OCI-LY7 (cell line): ENCODE results near the gene CDC25B. TPM values are rescaled to one million over a fixed set of nuclear protein-coding genes. Genes with fewer than 3 reads are reported as not detected.

Experiments used
- total RNA-seq, 2 experiments: library from RNA; depleted of rRNA in 1 of 2; stranded (reverse); fragments of >200 nt in 1 of 2; shearing (Covaris generic) in 1 of 2; gene quantifications; 2 replicates each; pipeline ENCODE4 v1.2.3, GENCODE V29; 2014 to 2022

The CDC25B gene
- total RNA-seq, 2 experiments from 2014 or later, result 89.2 to 119 TPM

Other genes with a start within 250 kb of the CDC25B start
- gene GFRA4, start 132.9 kb upstream of the CDC25B start, total RNA-seq (2014; rRNA removed; shearing (Covaris generic)), result not detected in 2 replicates
- gene GFRA4, start 132.9 kb upstream of the CDC25B start, total RNA-seq (2022), result not detected in 2 replicates
- not detected in 2 replicates for gene ADAM33, start 114.3 kb upstream of the CDC25B start, total RNA-seq (2014; rRNA removed; shearing (Covaris generic))
- not detected in 2 replicates for gene ADAM33, start 114.3 kb upstream of the CDC25B start, total RNA-seq (2022)
- not detected in 2 replicates for gene SIGLEC1, start 83.7 kb upstream of the CDC25B start, total RNA-seq (2014; rRNA removed; shearing (Covaris generic))
- gene SIGLEC1, start 83.7 kb upstream of the CDC25B start, total RNA-seq (2022), result 0.11 TPM in 1 of 2 replicates, not detected in the other
- not detected in 2 replicates for gene HSPA12B, start 63.6 kb upstream of the CDC25B start, total RNA-seq (2014; rRNA removed; shearing (Covaris generic))
- not detected in 2 replicates for gene HSPA12B, start 63.6 kb upstream of the CDC25B start, total RNA-seq (2022)
- gene ADISSP, start 28.6 kb upstream of the CDC25B start, total RNA-seq (2014; rRNA removed; shearing (Covaris generic)), result 62.1 and 66.7 TPM in 2 replicates
- 58.7 and 64.4 TPM in 2 replicates for gene ADISSP, start 28.6 kb upstream of the CDC25B start, total RNA-seq (2022)
- 0.09 and 0.10 TPM in 2 replicates for gene SPEF1, start 14.9 kb upstream of the CDC25B start, total RNA-seq (2014; rRNA removed; shearing (Covaris generic))
- 0.27 TPM in 1 of 2 replicates, not detected in the other for gene SPEF1, start 14.9 kb upstream of the CDC25B start, total RNA-seq (2022)
- 32.5 and 39.1 TPM in 2 replicates for gene CENPB, start 9.6 kb upstream of the CDC25B start, total RNA-seq (2014; rRNA removed; shearing (Covaris generic))
- gene CENPB, start 9.6 kb upstream of the CDC25B start, total RNA-seq (2022), result 31.2 and 34.8 TPM in 2 replicates
- gene AP5S1, start 24.2 kb downstream of the CDC25B start, total RNA-seq (2014; rRNA removed; shearing (Covaris generic)), result 6.2 and 9.8 TPM in 2 replicates
- gene AP5S1, start 24.2 kb downstream of the CDC25B start, total RNA-seq (2022), result 9.9 and 12.1 TPM in 2 replicates
- 15.3 and 19.8 TPM in 2 replicates for gene MAVS, start 50.5 kb downstream of the CDC25B start, total RNA-seq (2014; rRNA removed; shearing (Covaris generic))
- gene MAVS, start 50.5 kb downstream of the CDC25B start, total RNA-seq (2022), result 35.5 and 37.2 TPM in 2 replicates
- gene PANK2, start 93.1 kb downstream of the CDC25B start, total RNA-seq (2014; rRNA removed; shearing (Covaris generic)), result 40.9 and 46.1 TPM in 2 replicates
- gene PANK2, start 93.1 kb downstream of the CDC25B start, total RNA-seq (2022), result 66.6 and 71.3 TPM in 2 replicates
- 0.85 TPM in 2 replicates for gene RNF24, start 219.2 kb downstream of the CDC25B start, total RNA-seq (2014; rRNA removed; shearing (Covaris generic))
- gene RNF24, start 219.2 kb downstream of the CDC25B start, total RNA-seq (2022), result 0.74 and 1.1 TPM in 2 replicates